ENCODE results near the gene CEP72. TPM values are rescaled to one million over a fixed set of nuclear protein-coding genes. Genes with fewer than 3 reads are reported as not detected.
A peak's percentile ranks its signal among the peaks of the same experiment; 100 is the strongest.
"Not testable (repeated sequence)": the region's sequence is repeated elsewhere in the genome, so short reads cannot be mapped to it uniquely, and the experiment has no call there.

Gene CEP72
- total RNA-seq, 1 donor from 2014 or later: 4.5 TPM

GRCh38 chr5:693271-694041, 81.3 kb downstream of the CEP72 start, which contains the start of gene TPPP:
TPPP (minus strand) TSS chr5:693352; CDS start chr5:678060, 15,292 bp downstream.
- peak; percentile 86 to 97 for DNase-seq (ENCODE audit: low spot score in 2 of 2)
- FAIRE-seq: not testable (repeated sequence)

DNA sequence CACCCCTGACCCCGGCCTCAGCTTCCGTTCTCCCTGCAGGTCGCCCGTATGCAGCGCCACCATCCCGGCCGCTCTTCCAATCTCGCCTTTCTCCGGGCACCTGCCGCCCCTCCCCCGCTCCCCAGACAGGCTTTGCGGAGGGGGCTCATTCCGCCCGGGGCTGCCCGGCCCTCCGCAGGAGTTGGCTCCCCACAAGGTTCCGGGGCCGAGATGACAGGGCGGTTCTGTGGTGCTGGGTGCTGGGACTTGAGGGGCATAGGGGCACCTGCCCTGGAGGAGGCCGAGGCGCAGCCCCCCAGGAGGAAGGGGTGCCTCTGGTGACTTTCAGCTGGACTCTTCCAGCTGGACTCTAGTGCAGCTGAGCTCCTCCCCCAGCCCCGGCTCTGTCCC, 81.9 kb downstream of the CEP72 start:
- not testable (repeated sequence) for DNase-seq (ENCODE audit: low spot score in 2 of 2); FAIRE-seq

- DNase-seq (ENCODE audit: low spot score in 2 of 2); FAIRE-seq: not testable (repeated sequence)
Measured at GRCh38 chr5:695475-695874, 83.3 kb downstream of the CEP72 start.

- not testable (repeated sequence) for DNase-seq (ENCODE audit: low spot score in 2 of 2); FAIRE-seq
Measured at GRCh38 chr5:696191-696590, 84.1 kb downstream of the CEP72 start.

GRCh38 chr5:696753-697702, 84.9 kb downstream of the CEP72 start:
- not testable (repeated sequence) for FAIRE-seq; DNase-seq (ENCODE audit: low spot score in 2 of 2)

Other genes starting within 250 kb of the CEP72 start
- gene EXOC3, start 169.2 kb upstream of the CEP72 start, total RNA-seq: 22.4 TPM
- 1.2 TPM for gene SLC9A3, start 87.9 kb upstream of the CEP72 start, total RNA-seq
- 13.5 TPM for gene TPPP, start 81.0 kb downstream of the CEP72 start, total RNA-seq
- 4.5 TPM for gene ZDHHC11B, start 172.4 kb downstream of the CEP72 start, total RNA-seq
- gene ZDHHC11, start 238.6 kb downstream of the CEP72 start, total RNA-seq: 5.7 TPM